Measurements from ENCODE around the gene PLXNA4. TPM values are rescaled to one million over a fixed set of nuclear protein-coding genes. Genes with fewer than 3 reads are reported as not detected.

The PLXNA4 gene
- total RNA-seq, 1 donor from 2014 or later = 3.3 TPM

- H2AFZ ChIP-seq (ENCODE audit: low read depth, low read length) = no peak overlapping the region
- no peaks in the 10 kb centered on the region for H3K9me3 ChIP-seq (ENCODE audit: insufficient read depth, low read depth, low read length)
- peaks cover 18% of the 10 kb centered on the region for H3K4me1 ChIP-seq (ENCODE audit: insufficient read depth, low read length)
- H3K4me3 Mint-ChIP-seq (ENCODE audit: unreplicated experiment) = no peak overlapping the region
- H3K27me3 Mint-ChIP-seq (ENCODE audit: low read depth, unreplicated experiment) = peaks cover 11% of the 10 kb centered on the region
- no peak overlapping the region for H3K4me3 ChIP-seq (ENCODE audit: insufficient read depth, low read depth, low read length)
- DNase-seq (ENCODE audit: low read depth) (no peak), FAIRE-seq (no peak)
- H3K36me3 ChIP-seq (ENCODE audit: insufficient read depth, low read length) = no peaks in the 10 kb centered on the region
- H3K79me2 ChIP-seq (ENCODE audit: insufficient read depth, low read length) = no peaks in the 10 kb centered on the region
- TF ChIP-seq EZH2 (IDR thresholded peaks at IDR 0.05; ENCODE audit: insufficient read depth, low read length) = no peak
- TF ChIP-seq CTCF (IDR thresholded peaks at IDR 0.05; ENCODE audit: insufficient read depth, low read depth, low read length) = no peak
- H3K27ac ChIP-seq (ENCODE audit: low read depth, low read length) = no peak overlapping the region
- H3K36me3 Mint-ChIP-seq (ENCODE audit: low read depth, unreplicated experiment) = no peaks in the 10 kb centered on the region
- H4K20me1 ChIP-seq (ENCODE audit: insufficient read depth, low read length) = no peaks in the 10 kb centered on the region
- H3K4me1 Mint-ChIP-seq (ENCODE audit: low read depth, unreplicated experiment) = peaks cover 20% of the 10 kb centered on the region
- no peaks in the 10 kb centered on the region for H3K27me3 ChIP-seq (ENCODE audit: insufficient read depth, low read length)
- no peak overlapping the region for H3K4me2 ChIP-seq (ENCODE audit: low read length)
- H3K9me3 Mint-ChIP-seq (ENCODE audit: unreplicated experiment) = peaks cover 2% of the 10 kb centered on the region
- no peak overlapping the region for H3K9ac ChIP-seq (ENCODE audit: low read length)
- no peak overlapping the region for H3K27ac Mint-ChIP-seq (ENCODE audit: unreplicated experiment)
These were observed 458.6 kb downstream of the PLXNA4 start for GRCh38 chr7:132117636-132118035.

- no peaks in the 10 kb centered on the region for H3K79me2 ChIP-seq (ENCODE audit: insufficient read depth, low read length)
- no peak overlapping the region for H3K4me3 ChIP-seq (ENCODE audit: insufficient read depth, low read depth, low read length)
- no peak for TF ChIP-seq EZH2 (IDR thresholded peaks at IDR 0.05; ENCODE audit: insufficient read depth, low read length)
- no peak for TF ChIP-seq CTCF (IDR thresholded peaks at IDR 0.05; ENCODE audit: insufficient read depth, low read depth, low read length)
- DNase-seq (ENCODE audit: low read depth) (peak; percentile 78), FAIRE-seq (no peak)
- peaks cover 18% of the 10 kb centered on the region for H3K4me1 ChIP-seq (ENCODE audit: insufficient read depth, low read length)
- no peak overlapping the region for H3K4me3 Mint-ChIP-seq (ENCODE audit: unreplicated experiment)
- H2AFZ ChIP-seq (ENCODE audit: low read depth, low read length) = no peak overlapping the region
- no peaks in the 10 kb centered on the region for H3K9me3 ChIP-seq (ENCODE audit: insufficient read depth, low read depth, low read length)
- no peak overlapping the region for H3K27ac ChIP-seq (ENCODE audit: low read depth, low read length)
- no peaks in the 10 kb centered on the region for H4K20me1 ChIP-seq (ENCODE audit: insufficient read depth, low read length)
- H3K27me3 ChIP-seq (ENCODE audit: insufficient read depth, low read length) = no peaks in the 10 kb centered on the region
- no peaks in the 10 kb centered on the region for H3K36me3 Mint-ChIP-seq (ENCODE audit: low read depth, unreplicated experiment)
- H3K4me2 ChIP-seq (ENCODE audit: low read length) = no peak overlapping the region
- no peak overlapping the region for H3K9ac ChIP-seq (ENCODE audit: low read length)
- peaks cover 9% of the 10 kb centered on the region for H3K27me3 Mint-ChIP-seq (ENCODE audit: low read depth, unreplicated experiment)
- H3K9me3 Mint-ChIP-seq (ENCODE audit: unreplicated experiment) = peaks cover 2% of the 10 kb centered on the region
- H3K4me1 Mint-ChIP-seq (ENCODE audit: low read depth, unreplicated experiment) = peaks cover 20% of the 10 kb centered on the region
- no peak overlapping the region for H3K27ac Mint-ChIP-seq (ENCODE audit: unreplicated experiment)
- no peaks in the 10 kb centered on the region for H3K36me3 ChIP-seq (ENCODE audit: insufficient read depth, low read length)
These were observed 459.1 kb downstream of the PLXNA4 start for GRCh38 chr7:132117181-132117580.

GRCh38 chr7:132116369-132116768, 459.9 kb downstream of the PLXNA4 start:
- Mint-ChIP-seq H3K27me3 (ENCODE audit: low read depth, unreplicated experiment) (peaks cover 6% of the 10 kb centered on the region), H3K9me3 (ENCODE audit: unreplicated experiment) (peaks cover 2% of the 10 kb centered on the region), H3K4me3 (ENCODE audit: unreplicated experiment) (no peak overlapping the region), H3K36me3 (ENCODE audit: low read depth, unreplicated experiment) (no peaks in the 10 kb centered on the region), H3K4me1 (ENCODE audit: low read depth, unreplicated experiment) (peaks cover 20% of the 10 kb centered on the region), H3K27ac (ENCODE audit: unreplicated experiment) (peak overlapping the region; percentile 2)
- H2AFZ ChIP-seq (ENCODE audit: low read depth, low read length) = no peak overlapping the region
- no peaks in the 10 kb centered on the region for H3K27me3 ChIP-seq (ENCODE audit: insufficient read depth, low read length)
- H3K9ac ChIP-seq (ENCODE audit: low read length) = no peak overlapping the region
- H4K20me1 ChIP-seq (ENCODE audit: insufficient read depth, low read length) = no peaks in the 10 kb centered on the region
- H3K4me3 ChIP-seq (ENCODE audit: insufficient read depth, low read depth, low read length) = no peak overlapping the region
- H3K79me2 ChIP-seq (ENCODE audit: insufficient read depth, low read length) = no peaks in the 10 kb centered on the region
- DNase-seq (ENCODE audit: low read depth) (peak; percentile 39), FAIRE-seq (peak; percentile 67)
- H3K27ac ChIP-seq (ENCODE audit: low read depth, low read length) = no peak overlapping the region
- H3K36me3 ChIP-seq (ENCODE audit: insufficient read depth, low read length) = no peaks in the 10 kb centered on the region
- TF ChIP-seq CTCF (IDR thresholded peaks at IDR 0.05; ENCODE audit: insufficient read depth, low read depth, low read length) (no peak), EZH2 (IDR thresholded peaks at IDR 0.05; ENCODE audit: insufficient read depth, low read length) (no peak)
- peaks cover 18% of the 10 kb centered on the region for H3K4me1 ChIP-seq (ENCODE audit: insufficient read depth, low read length)
- H3K4me2 ChIP-seq (ENCODE audit: low read length) = no peak overlapping the region
- no peaks in the 10 kb centered on the region for H3K9me3 ChIP-seq (ENCODE audit: insufficient read depth, low read depth, low read length)

Data from astrocyte (in vitro differentiated cells and primary cell).